ENCODE data around the gene SUSD3.

DNA sequence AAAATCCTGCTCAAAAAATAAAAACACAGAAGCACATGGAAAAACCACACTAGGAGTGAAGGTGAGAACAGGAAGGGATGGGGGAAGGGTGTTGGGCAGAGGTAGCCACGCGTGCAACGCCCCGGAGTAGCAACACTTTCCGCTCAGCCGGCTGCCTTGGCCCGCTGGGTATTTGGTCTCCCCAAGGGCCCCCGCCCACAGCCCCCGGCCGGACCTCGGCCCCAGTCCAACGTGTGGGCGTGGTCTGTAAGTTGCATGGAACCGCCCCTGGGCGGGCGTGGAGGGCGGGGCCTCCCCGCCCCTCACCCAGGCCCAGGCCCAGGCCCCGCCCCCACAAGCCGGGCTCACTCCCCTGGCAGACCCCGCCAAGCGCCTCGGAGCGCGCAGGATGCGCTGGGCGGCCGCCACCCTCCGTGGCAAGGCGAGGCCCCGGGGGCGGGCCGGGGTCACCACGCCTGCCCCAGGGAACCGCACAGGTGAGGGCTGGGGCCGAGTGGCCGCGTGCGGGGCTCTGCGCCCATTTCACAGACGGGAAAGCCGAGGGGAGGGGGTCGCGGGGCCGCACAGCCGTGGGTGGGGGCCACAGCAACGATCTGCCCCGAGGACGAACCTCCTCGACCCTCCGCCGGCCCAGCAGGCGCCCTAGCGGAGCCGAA is at the start of gene SUSD3:
- TF ChIP-seq TAF1 (IDR thresholded peaks at IDR 0.05; ENCODE audit: low read depth): no peak
- peak; percentile 59; the same call in 1 of the 2 replicates for TF ChIP-seq ZBTB7A (IDR thresholded peaks at IDR 0.05; ENCODE audit: low read depth)
- no peak for TF ChIP-seq REST (IDR thresholded peaks at IDR 0.05; ENCODE audit: low read depth)
- TF ChIP-seq RAD21 (IDR thresholded peaks at IDR 0.05; ENCODE audit: low read depth): no peak
- TF ChIP-seq MAX (IDR thresholded peaks at IDR 0.05): peak; percentile 65
- TF ChIP-seq CREB1 (IDR thresholded peaks at IDR 0.05; ENCODE audit: low read depth): no peak
- TF ChIP-seq EGR1 (IDR thresholded peaks at IDR 0.05): peak; percentile 34; the same call in 1 of the 2 replicates
- no peak for TF ChIP-seq EP300 (IDR thresholded peaks at IDR 0.05; ENCODE audit: borderline replicate concordance)
- no peak for TF ChIP-seq CEBPB (IDR thresholded peaks at IDR 0.05)
- TF ChIP-seq USF1 (IDR thresholded peaks at IDR 0.05): no peak
- no peak for TF ChIP-seq YY1 (IDR thresholded peaks at IDR 0.05; ENCODE audit: low read depth)
- TF ChIP-seq TCF12 (IDR thresholded peaks at IDR 0.05; ENCODE audit: low read depth): no peak
